Measurements from ENCODE around the gene EPG5.

DNA sequence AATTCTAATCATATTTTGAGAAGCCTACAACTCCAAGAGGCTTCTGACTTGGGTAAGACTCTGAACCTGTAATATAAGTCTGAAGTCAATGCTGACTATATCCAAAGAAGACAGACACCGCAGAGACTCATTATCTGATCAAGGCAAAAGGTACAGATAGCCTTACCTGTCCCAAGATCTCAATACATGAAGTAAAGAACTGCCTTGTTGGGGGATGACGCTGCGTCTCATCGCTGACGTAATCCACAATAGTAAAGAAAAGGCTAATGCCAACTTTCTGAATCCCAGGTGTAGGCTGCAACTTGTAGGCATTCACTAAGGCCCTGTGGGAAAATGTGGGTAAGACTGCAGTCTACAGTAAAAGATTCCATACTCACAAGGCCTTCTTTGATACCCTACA, 79.5 kb downstream of the EPG5 start:
- TF ChIP-seq YY1 (IDR thresholded peaks at IDR 0.05; ENCODE audit: insufficient read depth, insufficient read length): no peak
- no peak for TF ChIP-seq ZNF274 (IDR thresholded peaks at IDR 0.05; ENCODE audit: low read depth, low read length)
- TF ChIP-seq SUZ12 (IDR thresholded peaks at IDR 0.05; ENCODE audit: extremely low read depth, insufficient read depth, insufficient read length): no peak
